Ammon's horn (tissue), 1 donor: ENCODE data around the gene SLC47A2.

ENCODE experiments used
- DNase-seq: peaks from one replicate; pipeline ENCODE4 v3.0.0-alpha.2; 2016; ENCODE audit warnings: low spot score

The SLC47A2 gene

GRCh38 chr17:19727501-19728078 lies 11.2 kb upstream of the SLC47A2 start:
- peak; percentile 95 for DNase-seq

- no peak for DNase-seq
Observed at GRCh38 chr17:19726631-19727376, 10.4 kb upstream of the SLC47A2 start.

GRCh38 chr17:19725486-19725885 lies 9.1 kb upstream of the SLC47A2 start:
- no peak for DNase-seq

GRCh38 chr17:19724501-19725420 lies 8.4 kb upstream of the SLC47A2 start:
- peak; percentile 56 for DNase-seq

GRCh38 chr17:19723964-19724363 lies 7.6 kb upstream of the SLC47A2 start:
- no peak for DNase-seq

- DNase-seq: no peak
Observed at GRCh38 chr17:19720631-19721426, 4.4 kb upstream of the SLC47A2 start.

GRCh38 chr17:19720210-19720475 lies 3.8 kb upstream of the SLC47A2 start:
- no peak for DNase-seq

GRCh38 chr17:19719355-19720209 lies 3.2 kb upstream of the SLC47A2 start:
- no peak for DNase-seq

- DNase-seq: no peak
Observed at GRCh38 chr17:19718613-19719354, 2.4 kb upstream of the SLC47A2 start.

GRCh38 chr17:19718041-19718612 lies 1.7 kb upstream of the SLC47A2 start:
- no peak for DNase-seq

GRCh38 chr17:19717411-19717908 lies 1.1 kb upstream of the SLC47A2 start:
- DNase-seq: no peak

GRCh38 chr17:19717031-19717360 lies 612 bp upstream of the SLC47A2 start:
- no peak for DNase-seq

GRCh38 chr17:19714542-19715411 lies 1.6 kb downstream of the SLC47A2 start:
- no peak for DNase-seq

GRCh38 chr17:19713901-19714361 lies 2.5 kb downstream of the SLC47A2 start:
- no peak for DNase-seq

- DNase-seq: no peak
Observed at GRCh38 chr17:19713462-19713861, 2.9 kb downstream of the SLC47A2 start.

- no peak for DNase-seq
Observed at GRCh38 chr17:19712436-19713004, 3.9 kb downstream of the SLC47A2 start.

- no peak for DNase-seq
Observed at GRCh38 chr17:19709841-19710240, 6.5 kb downstream of the SLC47A2 start.

- DNase-seq: no peak
Observed at GRCh38 chr17:19708431-19709175, 7.8 kb downstream of the SLC47A2 start.
